IMR-90 (cell line): ENCODE results near the gene TAF4. TPM values are rescaled to one million over a fixed set of nuclear protein-coding genes. Genes with fewer than 3 reads are reported as not detected.

Source experiments
- ATAC-seq: fragments of 200-7000 bp; cut with Tn5 transposase; 2 replicates; pipeline ENCODE4 v1.9.1; 2020; ENCODE audit warnings: low read depth, mild to moderate bottlenecking, moderate library complexity
- BruUV-seq: library from RNA; stranded (reverse); fragments of 400-500 nt; replicated peaks from 2 replicates; lab custom pipeline; 2021; lab: Mats Ljungman, UMichigan
- CTCF ChIA-PET: fragments of 300-600 bp; formaldehyde crosslinking; extraction: SDS; loops from one replicate; lab custom pipeline; 2021; ENCODE audit warnings: antibody characterized with exemption; lab: Yijun Ruan, JAX
- POLR2A ChIA-PET: fragments of 300-600 bp; sonication (Branson Sonifier 250); formaldehyde crosslinking; loops from one replicate; lab custom pipeline; 2022; ENCODE audit warnings: antibody characterized with exemption; ENCODE audit not compliant: unreplicated experiment; lab: Charles Lee
- DNase-seq: peaks from one replicate; pipeline ENCODE4 v3.0.0; 2013
- H2AFZ ChIP-seq: replicated peaks from 2 replicates; pipeline ENCODE3; 2013; ENCODE audit warnings: low read length, mild to moderate bottlenecking; ENCODE audit not compliant: poor library complexity
- H2AK5ac ChIP-seq: 2 replicates; pipeline ENCODE4 v1.6.1; 2013; ENCODE audit warnings: low read depth, low read length, inconsistent platforms
- H2AK9ac ChIP-seq: replicated peaks from 2 replicates; pipeline ENCODE3; 2013; ENCODE audit warnings: mild to moderate bottlenecking, low read depth, low read length, moderate library complexity; ENCODE audit not compliant: poor library complexity
- H2BK120ac ChIP-seq: 2 replicates; pipeline ENCODE4 v1.6.1; 2013; ENCODE audit warnings: low read depth, low read length, inconsistent platforms
- H2BK15ac ChIP-seq: 3 replicates; pipeline ENCODE4 v1.6.1; 2013; ENCODE audit warnings: low read depth, low read length, inconsistent platforms
- H2BK20ac ChIP-seq: 2 replicates; pipeline ENCODE4 v1.6.1; 2013; ENCODE audit warnings: low read depth, mild to moderate bottlenecking, inconsistent platforms, low read length, moderate library complexity
- H2BK5ac ChIP-seq: 2 replicates; pipeline ENCODE4 v1.6.1; 2013; ENCODE audit warnings: mild to moderate bottlenecking, low read depth, low read length, inconsistent platforms; ENCODE audit not compliant: poor library complexity, severe bottlenecking
- H3K14ac ChIP-seq: replicated peaks from 2 replicates; pipeline ENCODE4 v1.6.1; 2013; ENCODE audit warnings: low read depth, low read length, inconsistent platforms
- H3K18ac ChIP-seq: 2 replicates; pipeline ENCODE4 v1.6.1; 2013; ENCODE audit warnings: low read depth, low read length, control low read depth
- H3K23ac ChIP-seq: 2 replicates; pipeline ENCODE4 v1.6.1; 2013; ENCODE audit warnings: low read depth, low read length, inconsistent platforms
- H3K27ac ChIP-seq: 2 replicates; pipeline ENCODE4 v1.5.1; 2013; ENCODE audit warnings: mild to moderate bottlenecking, control low read depth, low read length; ENCODE audit not compliant: insufficient read depth
- H3K27me3 ChIP-seq: 2 replicates; pipeline ENCODE4 v1.6.1; 2013; ENCODE audit warnings: low read length; ENCODE audit not compliant: control insufficient read depth, insufficient read depth
- H3K36me3 ChIP-seq: 2 replicates; pipeline ENCODE4 v1.6.1; 2013; ENCODE audit warnings: low read length, mixed read lengths; ENCODE audit not compliant: control insufficient read depth, insufficient read depth
- H3K4ac ChIP-seq: 2 replicates; pipeline ENCODE4 v1.6.1; 2013; ENCODE audit warnings: low read depth, low read length, inconsistent platforms
- H3K4me1 ChIP-seq: 2 replicates; pipeline ENCODE4 v1.6.1; 2013; ENCODE audit warnings: low read length, mixed read lengths; ENCODE audit not compliant: control insufficient read depth, insufficient read depth
- H3K4me2 ChIP-seq: 2 replicates; pipeline ENCODE4 v1.6.1; 2013; ENCODE audit warnings: low read depth, mild to moderate bottlenecking, control low read depth, low read length, moderate library complexity
- H3K4me3 ChIP-seq: 2 replicates; pipeline ENCODE4 v1.5.1; 2013; ENCODE audit warnings: low read depth, mild to moderate bottlenecking, control low read depth, low read length, moderate library complexity; ENCODE audit not compliant: insufficient read depth
- H3K56ac ChIP-seq: 2 replicates; pipeline ENCODE4 v1.6.1; 2013; ENCODE audit warnings: low read length, inconsistent platforms; ENCODE audit not compliant: insufficient read depth; ENCODE audit errors: extremely low read depth
- H3K79me1 ChIP-seq, 2 experiments: 2 replicates each; pipeline ENCODE4 v1.6.1; 2013; ENCODE audit warnings: low read length in 2 of 2, inconsistent platforms in 1 of 2, low read depth in 1 of 2
- H3K9ac ChIP-seq: 2 replicates; pipeline ENCODE4 v1.6.1; 2013; ENCODE audit warnings: low read depth, low read length, control low read depth
- H3K9me1 ChIP-seq: 2 replicates; pipeline ENCODE4 v1.6.1; 2013; ENCODE audit warnings: low read length, inconsistent platforms; ENCODE audit not compliant: insufficient read depth
- H3K9me3 ChIP-seq: 2 replicates; pipeline ENCODE4 v1.6.1; 2013; ENCODE audit warnings: low read length; ENCODE audit not compliant: control insufficient read depth, insufficient read depth
- H4K20me1 ChIP-seq: 2 replicates; pipeline ENCODE4 v1.6.1; 2013; ENCODE audit warnings: low read length, inconsistent platforms; ENCODE audit not compliant: insufficient read depth
- H4K5ac ChIP-seq: 2 replicates; pipeline ENCODE4 v1.6.1; 2013; ENCODE audit warnings: mild to moderate bottlenecking, low read depth, low read length, control low read depth
- H4K8ac ChIP-seq, 2 experiments: 2 replicates each; pipeline ENCODE4 v1.6.1; 2013; ENCODE audit warnings: low read depth in 2 of 2, low read length in 2 of 2, control low read depth in 1 of 2, inconsistent platforms in 1 of 2
- H4K91ac ChIP-seq: 2 replicates; pipeline ENCODE4 v1.6.1; 2013; ENCODE audit warnings: low read depth, low read length, inconsistent platforms; ENCODE audit not compliant: insufficient read depth
- CEBPB ChIP-seq: IDR thresholded peaks from 2 replicates; pipeline ENCODE4 v1.6.1; 2012; ENCODE audit warnings: low read depth, low read length, improper control_type of control experiment
- CHD1 ChIP-seq: IDR thresholded peaks from 2 replicates; pipeline ENCODE4 v1.6.1; 2012; ENCODE audit warnings: low read depth, low read length, improper control_type of control experiment
- CTCF ChIP-seq: conservative IDR thresholded peaks from 2 replicates; pipeline ENCODE4 v1.5.1; 2012; ENCODE audit warnings: mild to moderate bottlenecking, low read depth, low read length, improper control_type of control experiment
- ELK1 ChIP-seq: fragments of 150-350 bp; IDR thresholded peaks from 2 replicates; pipeline ENCODE4 v1.6.1; 2016; ENCODE audit warnings: low read depth, mild to moderate bottlenecking, low read length, moderate library complexity, borderline replicate concordance
- MAFK ChIP-seq: IDR thresholded peaks from 2 replicates; pipeline ENCODE4 v1.6.1; 2012; ENCODE audit warnings: low read depth, low read length, improper control_type of control experiment
- MXI1 ChIP-seq: IDR thresholded peaks from 2 replicates; pipeline ENCODE4 v1.6.1; 2012; ENCODE audit warnings: low read depth, mild to moderate bottlenecking, low read length, moderate library complexity, borderline replicate concordance
- POLR2A ChIP-seq: IDR thresholded peaks from 2 replicates; pipeline ENCODE4 v1.6.1; 2012; ENCODE audit warnings: mild to moderate bottlenecking, low read depth, low read length
- RAD21 ChIP-seq: IDR thresholded peaks from 2 replicates; pipeline ENCODE4 v1.6.1; 2012; ENCODE audit warnings: low read length, improper control_type of control experiment
- RCOR1 ChIP-seq: IDR thresholded peaks from 2 replicates; pipeline ENCODE4 v1.6.1; 2012; ENCODE audit warnings: mild to moderate bottlenecking, low read length, improper control_type of control experiment; ENCODE audit not compliant: insufficient replicate concordance
- RFX5 ChIP-seq: IDR thresholded peaks from 2 replicates; pipeline ENCODE4 v1.8.0; 2012; ENCODE audit warnings: low read depth, mild to moderate bottlenecking, low read length, moderate library complexity
- SMC3 ChIP-seq: fragments of 150-350 bp; IDR thresholded peaks from 2 replicates; pipeline ENCODE4 v1.6.1; 2016; ENCODE audit warnings: low read depth, mild to moderate bottlenecking, antibody characterized with exemption, low read length, moderate library complexity
- WGBS, 2 experiments: methylation state at CpG; one replicate each; pipeline versions ENCODE4 v1.1.5 to v1.1.7; 2013; ENCODE audit warnings: missing lambda C conversion rate in 2 of 2; ENCODE audit not compliant: insufficient read length in 1 of 2; ENCODE audit errors: extremely low coverage in 2 of 2; 5-methylcytosine and 5-hydroxymethylcytosine counted together
- dilution Hi-C: fragments of 300-500 bp; cut with HindIII; formaldehyde crosslinking; loops from one replicate; pipeline ENCODE4 v1.14.3; 2018; ENCODE audit warnings: low sequenced_read_pairs; ENCODE audit not compliant: unreplicated experiment
- in situ Hi-C: fragments of 300-500 bp; cut with MboI; formaldehyde crosslinking; loops from 3 replicates; pipeline ENCODE4 v1.14.3; 2019; ENCODE audit warnings: low sequenced_read_pairs, inconsistent platforms, mixed read lengths
- intact Hi-C: fragments of 100-400 bp; cut with micrococcal nuclease; formaldehyde crosslinking; loops from 2 replicates; pipeline ENCODE4 v1.10.0; 2022
- polyA plus RNA-seq, 3 experiments: library from polyadenylated mRNA; depleted of rRNA; stranded (reverse); fragments of >200 nt; gene quantifications; 2 replicates each; pipeline ENCODE4 v1.2.3, GENCODE V29; 2012; ENCODE audit warnings: low replicate concordance in 1 of 3
- total RNA-seq: library from RNA; depleted of rRNA; stranded (reverse); fragments of >200 nt; gene quantifications from 2 replicates; pipeline ENCODE4 v1.2.3, GENCODE V29; 2012
- TF ChIP-seq, protein P1 (sequence below): fragments of 150-350 bp; IDR thresholded peaks from 2 replicates; pipeline ENCODE4 v1.6.1; 2017; ENCODE audit warnings: mild to moderate bottlenecking, antibody characterized with exemption, low read length, low read depth

Gene TAF4
- total and polyA plus RNA-seq, 2 of the 4 experiments (the other 2 are of a cell fraction), result 1.4 to 5.1 TPM

DNA sequence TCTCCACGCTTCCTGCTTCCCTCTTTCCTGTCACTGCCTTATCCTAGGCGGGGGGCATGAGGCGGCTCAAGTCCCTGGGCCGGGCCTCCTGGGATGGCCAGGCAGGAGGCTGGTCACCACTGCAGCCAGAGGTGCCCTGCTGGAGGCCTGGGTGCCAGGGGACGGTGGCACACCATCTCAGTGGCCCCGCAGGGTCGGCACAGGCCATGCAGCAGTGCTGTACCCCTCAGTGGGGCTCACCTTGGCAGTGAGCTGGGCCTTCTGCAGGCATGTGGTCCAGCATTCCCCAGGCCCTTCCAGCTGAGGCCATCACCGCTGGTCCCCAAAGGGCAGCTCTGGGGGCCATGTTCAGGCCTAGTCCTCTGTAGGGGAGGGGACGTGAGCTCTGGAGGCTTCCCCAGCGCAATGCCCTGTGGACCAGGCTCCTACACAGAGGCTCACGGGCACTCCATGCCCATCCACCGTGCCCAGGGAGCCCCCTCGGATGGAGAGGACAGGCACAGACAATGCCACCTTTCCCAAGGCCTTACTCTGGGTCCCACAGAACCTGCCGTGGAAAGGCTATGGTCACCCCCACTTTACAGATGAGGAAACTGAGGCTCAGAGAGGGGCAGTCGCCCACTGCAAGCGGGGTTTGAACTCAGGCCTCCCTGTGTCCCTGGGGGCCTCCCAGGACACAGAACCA lies 123.8 kb downstream of the TAF4 start:
- H3K18ac ChIP-seq, result no peak overlapping the region
- H3K14ac ChIP-seq, result no peak overlapping the region
- no peak overlapping the region for H4K5ac ChIP-seq
- no TSS peak for BruUV-seq
- no peaks in the 10 kb centered on the region for H3K4me1 ChIP-seq
- H2AK9ac ChIP-seq, result no peak overlapping the region
- H2AFZ ChIP-seq, result no peak overlapping the region
- intact Hi-C loops, result no loop called here
- no peak overlapping the region for H4K91ac ChIP-seq
- no peak overlapping the region for H4K8ac ChIP-seq
- no peak overlapping the region for H3K4me2 ChIP-seq
- H4K20me1 ChIP-seq, result no peaks in the 10 kb centered on the region
- H3K9me1 ChIP-seq, result no peaks in the 10 kb centered on the region
- DNase-seq (no peak), ATAC-seq (no peak)
- H2AK5ac ChIP-seq, result no peak overlapping the region
- peaks cover 5% of the 10 kb centered on the region; the same call in 1 of the 2 replicates for H3K27me3 ChIP-seq
- H2BK15ac ChIP-seq, result no peak overlapping the region
- H2BK120ac ChIP-seq, result no peak overlapping the region
- H2BK20ac ChIP-seq, result no peak overlapping the region
- no peak overlapping the region for H3K9ac ChIP-seq
- TF ChIP-seq, protein P1, sequence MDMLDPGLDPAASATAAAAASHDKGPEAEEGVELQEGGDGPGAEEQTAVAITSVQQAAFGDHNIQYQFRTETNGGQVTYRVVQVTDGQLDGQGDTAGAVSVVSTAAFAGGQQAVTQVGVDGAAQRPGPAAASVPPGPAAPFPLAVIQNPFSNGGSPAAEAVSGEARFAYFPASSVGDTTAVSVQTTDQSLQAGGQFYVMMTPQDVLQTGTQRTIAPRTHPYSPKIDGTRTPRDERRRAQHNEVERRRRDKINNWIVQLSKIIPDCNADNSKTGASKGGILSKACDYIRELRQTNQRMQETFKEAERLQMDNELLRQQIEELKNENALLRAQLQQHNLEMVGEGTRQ, result no peak
- no peak for TF ChIP-seq CTCF
- TF ChIP-seq CEBPB, result no peak
- no peak for TF ChIP-seq SMC3
- no peak for TF ChIP-seq ELK1
- TF ChIP-seq MAFK, result no peak
- TF ChIP-seq RCOR1, result no peak
- TF ChIP-seq MXI1, result no peak
- TF ChIP-seq POLR2A, result no peak
- no peak for TF ChIP-seq RAD21
- no peak for TF ChIP-seq RFX5
- no peak for TF ChIP-seq CHD1
- H3K4me3 ChIP-seq, result no peak overlapping the region
- no peaks in the 10 kb centered on the region for H3K79me1 ChIP-seq
- H2BK5ac ChIP-seq, result no peak overlapping the region
- dilution Hi-C loops, result no loop called here
- no peaks in the 10 kb centered on the region for H3K9me3 ChIP-seq
- 72% methylated on average over 7 of the region's 16 CpGs; no CpG with 5 or more reads in 1 of the 2 experiments for WGBS, 2 experiments
- ChIA-PET POLR2A (no interaction called here), CTCF (no interaction called here)
- H3K4ac ChIP-seq, result no peak overlapping the region
- H3K23ac ChIP-seq, result no peak overlapping the region
- H3K56ac ChIP-seq, result no peak overlapping the region
- in situ Hi-C loops, result no loop called here
- no peaks in the 10 kb centered on the region for H3K36me3 ChIP-seq
- H3K27ac ChIP-seq, result no peak overlapping the region
